HG03521 (cell line): ENCODE results near the gene SUMF2.
"Not testable (repeated sequence)": the region's sequence is repeated elsewhere in the genome, so short reads cannot be mapped to it uniquely, and the experiment has no call there.

Experiments
- ATAC-seq: cut with Tn5 transposase; IDR thresholded peaks from one replicate; pipeline ENCODE4 v1.9.1; 2021; ENCODE audit warnings: mild to moderate bottlenecking, moderate library complexity; ENCODE audit not compliant: unreplicated experiment

Gene SUMF2

GRCh38 chr7:56063882-56064625 lies at the start of gene SUMF2:
Gene SUMF2 (plus strand): TSS chr7:56064286. CDS start chr7:56064312, 26 bp downstream.
- ATAC-seq, result peak; percentile 87

GRCh38 chr7:56017015-56017414 lies 47.1 kb upstream of the SUMF2 start:
- ATAC-seq, result not testable (repeated sequence)

- no peak for ATAC-seq
Observed at GRCh38 chr7:56019501-56019900, 44.6 kb upstream of the SUMF2 start.

GRCh38 chr7:56023500-56023899 lies 40.6 kb upstream of the SUMF2 start:
- ATAC-seq, result no peak

- ATAC-seq, result no peak
Observed at GRCh38 chr7:56026538-56026937, 37.5 kb upstream of the SUMF2 start.

- no peak for ATAC-seq
Observed at GRCh38 chr7:56028942-56029630, 35.0 kb upstream of the SUMF2 start.

GRCh38 chr7:56030340-56030739 lies 33.7 kb upstream of the SUMF2 start:
- no peak for ATAC-seq

- ATAC-seq, result not testable (repeated sequence)
Observed at GRCh38 chr7:56031556-56031955, 32.5 kb upstream of the SUMF2 start.

- not testable (repeated sequence) for ATAC-seq
Observed at GRCh38 chr7:56032578-56032977, 31.5 kb upstream of the SUMF2 start.

- ATAC-seq, result peak; percentile 93
Observed at GRCh38 chr7:56033671-56034432, 30.2 kb upstream of the SUMF2 start.

- no peak for ATAC-seq
Observed at GRCh38 chr7:56040730-56041129, 23.4 kb upstream of the SUMF2 start.

- not testable (repeated sequence) for ATAC-seq
Observed at GRCh38 chr7:56045758-56046157, 18.3 kb upstream of the SUMF2 start.

GRCh38 chr7:56046721-56047445 lies 17.2 kb upstream of the SUMF2 start:
- ATAC-seq, result no peak

- ATAC-seq, result not testable (repeated sequence)
Observed at GRCh38 chr7:56047446-56048116, 16.5 kb upstream of the SUMF2 start.

- ATAC-seq, result no peak
Observed at GRCh38 chr7:56048245-56048644, 15.8 kb upstream of the SUMF2 start.

GRCh38 chr7:56048763-56049162 lies 15.3 kb upstream of the SUMF2 start:
- not testable (repeated sequence) for ATAC-seq

GRCh38 chr7:56051053-56051338 lies 13.1 kb upstream of the SUMF2 start:
- no peak for ATAC-seq

- peak; percentile 98 for ATAC-seq
Observed at GRCh38 chr7:56051339-56052191, 12.5 kb upstream of the SUMF2 start, which contains the start of the genes CCT6A and PSPH. Gene CCT6A (plus strand): TSS chr7:56051765. CDS start chr7:56051849, 84 bp downstream. Gene PSPH (minus strand): TSS chr7:56051444. CDS start chr7:56021212, 30,232 bp downstream.

GRCh38 chr7:56053379-56053778 lies 10.7 kb upstream of the SUMF2 start:
- no peak for ATAC-seq
